ENCODE results near the gene ZNF79. TPM values are rescaled to one million over a fixed set of nuclear protein-coding genes. Genes with fewer than 3 reads are reported as not detected.
A peak's percentile ranks its signal among the peaks of the same experiment; 100 is the strongest.

ZNF79 gene
- total and polyA plus RNA-seq, 2 of the 4 experiments (the other 2 are of a cell fraction): 5.6 to 15.4 TPM

DNA sequence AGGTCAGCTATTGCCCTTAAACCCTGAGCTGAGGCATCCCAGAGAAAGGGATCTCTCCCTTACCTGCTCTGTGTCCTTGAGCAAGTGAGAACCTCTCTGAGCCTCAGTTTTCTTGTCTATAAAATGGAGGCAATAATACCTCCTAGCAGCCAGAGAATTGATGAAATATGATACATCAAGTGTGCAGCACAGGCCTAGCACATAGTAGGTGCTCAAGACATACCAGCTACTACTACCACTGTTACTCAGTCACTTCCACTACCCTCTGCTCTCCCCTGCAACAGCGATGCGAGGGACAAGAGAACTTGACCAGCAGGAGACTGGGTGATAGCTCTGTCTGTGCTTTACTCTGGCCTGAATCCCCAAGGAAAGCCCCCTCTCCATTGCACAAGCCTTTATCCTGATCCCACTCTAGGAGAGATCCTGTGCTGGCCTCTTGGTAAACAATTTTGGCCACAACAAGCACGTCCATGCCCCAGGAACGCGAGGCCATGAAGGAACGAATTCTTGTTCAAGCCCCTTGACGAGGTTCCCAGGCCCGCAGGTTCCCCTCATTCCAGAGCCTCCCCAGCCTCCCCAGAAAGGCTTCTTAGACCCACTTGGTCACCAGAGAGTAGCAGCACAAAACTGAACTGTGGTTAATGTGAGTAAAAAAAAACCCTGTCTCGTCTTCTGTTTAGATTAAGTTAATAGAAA is 66.5 kb downstream of the ZNF79 start:
- no peak overlapping the region for H3K18ac ChIP-seq (ENCODE audit: low read depth, low read length)
- H2BK120ac ChIP-seq (ENCODE audit: low read depth, low read length): no peak overlapping the region
- in situ Hi-C loops (cut with MboI; ENCODE audit: low sequenced_read_pairs): no loop called here
- peaks cover 11% of the 10 kb centered on the region for H3K4me1 ChIP-seq (ENCODE audit: control insufficient read depth, insufficient read depth, low read length)
- H3K4me3 ChIP-seq (ENCODE audit: insufficient read depth, low read depth, low read length): no peak overlapping the region
- peak overlapping the region; percentile 4 for H2AFZ ChIP-seq (replicated peaks; ENCODE audit: low read length, poor library complexity)
- dilution Hi-C loops (cut with HindIII; ENCODE audit: low sequenced_read_pairs, unreplicated experiment): no loop called here
- no peak overlapping the region for H2BK5ac ChIP-seq (ENCODE audit: low read depth, low read length, poor library complexity, severe bottlenecking)
- no peak overlapping the region; the same call in 1 of the 2 replicates for H3K27ac ChIP-seq (ENCODE audit: insufficient read depth, low read length)
- ATAC-seq (ENCODE audit: low read depth) (peak; percentile 3; the same call in 1 of the 2 replicates), DNase-seq (no peak)
- WGBS, 2 experiments (ENCODE audit: extremely low coverage in 2 of 2, insufficient read length in 1 of 2): 100% methylated on average over 2 of the region's 9 CpGs; no CpG with 5 or more reads in 1 of the 2 experiments
- H4K20me1 ChIP-seq (ENCODE audit: insufficient read depth, low read length): no peaks in the 10 kb centered on the region; the same call in 1 of the 2 replicates
- peaks cover 2 to 13% of the 10 kb centered on the region in 2 experiments; a peak in 1 of 4 replicates for H3K79me1 ChIP-seq (ENCODE audit: low read depth in 1 of 2, low read length in 2 of 2)
- POLR2A ChIA-PET (ENCODE audit: unreplicated experiment): no interaction called here
- H3K14ac ChIP-seq (replicated peaks; ENCODE audit: low read depth, low read length): peak overlapping the region; percentile 59; the same call in 1 of the 2 replicates
- no peak overlapping the region for H2BK20ac ChIP-seq (ENCODE audit: low read depth, low read length)
- peaks cover 43% of the 10 kb centered on the region for H3K36me3 ChIP-seq (ENCODE audit: control insufficient read depth, insufficient read depth, low read length)
- CTCF ChIA-PET: interaction anchor here (0.6 to 1.7 kb wide), 4 partner anchors 88 to 394 kb away, joined by 3 to 4 read pairs (median 3); partner anchors contain the start of gene TOR2A
- no peak overlapping the region for H2AK5ac ChIP-seq (ENCODE audit: low read depth, low read length)
- no peak overlapping the region; the same call in 1 of the 2 replicates for H3K23ac ChIP-seq (ENCODE audit: low read depth, low read length)
- H4K91ac ChIP-seq (ENCODE audit: insufficient read depth, low read depth, low read length): no peak overlapping the region
- peak overlapping the region; percentile 11; the same call in 1 of the 2 replicates for H3K4ac ChIP-seq (ENCODE audit: low read depth, low read length)
- H3K9me1 ChIP-seq (ENCODE audit: insufficient read depth, low read length): peaks cover 3% of the 10 kb centered on the region; the same call in 1 of the 2 replicates
- no peaks in the 10 kb centered on the region for H3K9me3 ChIP-seq (ENCODE audit: control insufficient read depth, insufficient read depth, low read length)
- H3K27me3 ChIP-seq (ENCODE audit: control insufficient read depth, insufficient read depth, low read length): no peaks in the 10 kb centered on the region
- peak overlapping the region in 1 of 2 experiments; percentile 15; a peak in 1 of 4 replicates for H4K8ac ChIP-seq (ENCODE audit: low read depth in 2 of 2, low read length in 2 of 2)
- H2AK9ac ChIP-seq (replicated peaks; ENCODE audit: low read depth, low read length, poor library complexity): no peak overlapping the region
- no peak overlapping the region; the same call in 1 of the 2 replicates for H3K4me2 ChIP-seq (ENCODE audit: low read depth, low read length)
- no peak overlapping the region for H3K9ac ChIP-seq (ENCODE audit: low read depth, low read length)
- intact Hi-C loops (cut with micrococcal nuclease): no loop called here
- no peak overlapping the region for H4K5ac ChIP-seq (ENCODE audit: low read depth, low read length)
- no peak overlapping the region for H3K56ac ChIP-seq (ENCODE audit: extremely low read depth, insufficient read depth, low read length)
- H2BK15ac ChIP-seq (ENCODE audit: low read depth, low read length): no peak overlapping the region
- no TSS peak for BruUV-seq (replicated peaks)
- no peak for TF ChIP-seq MXI1 (IDR thresholded peaks at IDR 0.05; ENCODE audit: borderline replicate concordance, low read depth, low read length)
- no peak for TF ChIP-seq USF2 (IDR thresholded peaks at IDR 0.05; ENCODE audit: low read depth, low read length)
- no peak for TF ChIP-seq RAD21 (IDR thresholded peaks at IDR 0.05; ENCODE audit: low read length)
- no peak for TF ChIP-seq RCOR1 (IDR thresholded peaks at IDR 0.05; ENCODE audit: insufficient replicate concordance, low read length)
- no peak for TF ChIP-seq CTCF (conservative IDR thresholded peaks at IDR 0.05; ENCODE audit: low read depth, low read length)
- no peak for TF ChIP-seq ELK1 (IDR thresholded peaks at IDR 0.05; ENCODE audit: borderline replicate concordance, low read depth, low read length)
- TF ChIP-seq POLR2A (IDR thresholded peaks at IDR 0.05; ENCODE audit: low read depth, low read length): no peak
- TF ChIP-seq SMC3 (IDR thresholded peaks at IDR 0.05; ENCODE audit: low read depth, low read length): no peak
- no peak for TF ChIP-seq MAFK (IDR thresholded peaks at IDR 0.05; ENCODE audit: low read depth, low read length)
- no peak for TF ChIP-seq NFE2L2 (IDR thresholded peaks at IDR 0.05; ENCODE audit: low read depth, low read length)
- TF ChIP-seq CHD1 (IDR thresholded peaks at IDR 0.05; ENCODE audit: low read depth, low read length): no peak
- no peak for TF ChIP-seq CEBPB (IDR thresholded peaks at IDR 0.05; ENCODE audit: low read depth, low read length)
- no peak for TF ChIP-seq RFX5 (IDR thresholded peaks at IDR 0.05; ENCODE audit: low read depth, low read length)
- TF ChIP-seq MAZ (IDR thresholded peaks at IDR 0.05; ENCODE audit: borderline replicate concordance, low read depth, low read length): no peak
- no peak for TF ChIP-seq FOS (IDR thresholded peaks at IDR 0.05; ENCODE audit: low read depth, low read length)

All from IMR-90 (cell line).